ENCODE data around the gene MCCC2. TPM values are rescaled to one million over a fixed set of nuclear protein-coding genes. Genes with fewer than 3 reads are reported as not detected.
"Not testable (repeated sequence)": the region's sequence is repeated elsewhere in the genome, so short reads cannot be mapped to it uniquely, and the experiment has no call there.

MCCC2 gene
- 10 to 100 TPM; 35.9 to 36.0 TPM for total RNA-seq
- 10 to 100 TPM; 41.0 to 48.1 (median 45.0) TPM for polyA plus RNA-seq (ENCODE audit: insufficient read length in 6 of 6)
- long read RNA-seq, donor 1, partial matches to known transcripts = 0 of 3 reads
- long read RNA-seq, donor 1, other reads (novel, unspliced or antisense) = 0 of 3 reads
- long read RNA-seq, donor 2, partial matches to known transcripts = 0 of 2 reads
- long read RNA-seq, donor 2, other reads (novel, unspliced or antisense) = 0 of 2 reads
- long read RNA-seq, donor 3, partial matches to known transcripts = 0 of 2 reads
- long read RNA-seq, donor 3, other reads (novel, unspliced or antisense) = 0 of 2 reads
- long read RNA-seq, donor 4, partial matches to known transcripts = 2 of 8 reads
- long read RNA-seq, donor 4, other reads (novel, unspliced or antisense) = 3 of 8 reads
- long read RNA-seq, donor 5 = 0 reads
- long read RNA-seq, donor 6, partial matches to known transcripts = 0 of 2 reads
- long read RNA-seq, donor 6, other reads (novel, unspliced or antisense) = 0 of 2 reads
- long read RNA-seq, donor 7 = 0 reads
- long read RNA-seq, donor 8, partial matches to known transcripts = 0 of 1 reads
- long read RNA-seq, donor 8, other reads (novel, unspliced or antisense) = 0 of 1 reads
- long read RNA-seq, donor 9 = 0 reads
- long read RNA-seq, donor 10, partial matches to known transcripts = 0 of 1 reads
- long read RNA-seq, donor 10, other reads (novel, unspliced or antisense) = 1 of 1 reads
- long read RNA-seq, donor 11, partial matches to known transcripts = 0 of 2 reads
- long read RNA-seq, donor 11, other reads (novel, unspliced or antisense) = 0 of 2 reads
- long read RNA-seq, donor 12, partial matches to known transcripts = 0 of 2 reads
- long read RNA-seq, donor 12, other reads (novel, unspliced or antisense) = 0 of 2 reads

DNA sequence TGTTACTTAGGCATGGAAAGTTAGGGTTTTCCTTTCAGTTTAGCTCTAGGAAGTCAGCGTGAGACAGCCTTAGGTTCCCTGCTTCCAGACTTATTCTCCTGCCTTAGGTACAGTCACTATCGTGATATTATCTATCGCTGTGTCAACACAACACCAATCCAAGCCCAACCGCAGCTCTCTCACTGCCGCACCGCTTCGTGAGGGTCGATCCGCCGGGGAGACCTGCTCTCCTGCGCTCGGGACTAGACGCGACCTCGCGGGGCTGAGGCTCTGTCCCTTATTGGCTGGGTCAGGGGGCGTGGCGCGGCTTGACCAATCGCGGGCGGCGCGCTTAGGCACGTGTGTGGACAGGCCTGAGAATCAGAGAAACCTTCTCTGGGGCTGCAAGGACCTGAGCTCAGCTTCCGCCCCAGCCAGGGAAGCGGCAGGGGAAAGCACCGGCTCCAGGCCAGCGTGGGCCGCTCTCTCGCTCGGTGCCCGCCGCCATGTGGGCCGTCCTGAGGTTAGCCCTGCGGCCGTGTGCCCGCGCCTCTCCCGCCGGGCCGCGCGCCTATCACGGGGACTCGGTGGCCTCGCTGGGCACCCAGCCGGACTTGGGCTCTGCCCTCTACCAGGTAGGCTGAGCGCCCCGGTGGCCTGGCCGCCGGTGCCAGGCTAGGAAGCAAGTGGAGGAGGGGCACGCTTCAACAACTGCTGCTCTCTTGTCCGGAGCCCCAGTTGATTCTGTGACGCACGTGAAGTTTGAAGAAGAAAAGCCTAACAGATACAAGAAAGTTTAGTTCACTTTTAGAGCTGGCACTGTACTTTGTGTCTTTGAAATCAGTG, at the start of gene MCCC2:
Gene MCCC2 (plus strand): TSS at position 400 of the 825 bp plus-strand sequence. CDS start 86 bp downstream, at position 486.
- intact Hi-C loops (cut with DNase I) = no loop called here
- Histone ChIP-seq H3K36me3 (no peaks in the 10 kb centered on the region), H3K4me1 (peaks cover 4 to 24% of the 10 kb centered on the region in 2 donors), H3K27ac (peak within 1 kb of the TSS; percentile 82 to 87), H3K27me3 (no peaks in the 10 kb centered on the region), H3K9me3 (no peaks in the 10 kb centered on the region), H3K4me3 (peak within 1 kb of the TSS; percentile 68 to 95)
- peak; percentile 100 for ATAC-seq
- peak; percentile 89 to 97 (median 96) for DNase-seq
- TF ChIP-seq, protein P1, sequence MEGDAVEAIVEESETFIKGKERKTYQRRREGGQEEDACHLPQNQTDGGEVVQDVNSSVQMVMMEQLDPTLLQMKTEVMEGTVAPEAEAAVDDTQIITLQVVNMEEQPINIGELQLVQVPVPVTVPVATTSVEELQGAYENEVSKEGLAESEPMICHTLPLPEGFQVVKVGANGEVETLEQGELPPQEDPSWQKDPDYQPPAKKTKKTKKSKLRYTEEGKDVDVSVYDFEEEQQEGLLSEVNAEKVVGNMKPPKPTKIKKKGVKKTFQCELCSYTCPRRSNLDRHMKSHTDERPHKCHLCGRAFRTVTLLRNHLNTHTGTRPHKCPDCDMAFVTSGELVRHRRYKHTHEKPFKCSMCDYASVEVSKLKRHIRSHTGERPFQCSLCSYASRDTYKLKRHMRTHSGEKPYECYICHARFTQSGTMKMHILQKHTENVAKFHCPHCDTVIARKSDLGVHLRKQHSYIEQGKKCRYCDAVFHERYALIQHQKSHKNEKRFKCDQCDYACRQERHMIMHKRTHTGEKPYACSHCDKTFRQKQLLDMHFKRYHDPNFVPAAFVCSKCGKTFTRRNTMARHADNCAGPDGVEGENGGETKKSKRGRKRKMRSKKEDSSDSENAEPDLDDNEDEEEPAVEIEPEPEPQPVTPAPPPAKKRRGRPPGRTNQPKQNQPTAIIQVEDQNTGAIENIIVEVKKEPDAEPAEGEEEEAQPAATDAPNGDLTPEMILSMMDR (IDR thresholded peaks at IDR 0.05) = no peak

GRCh38 chr5:71537687-71538086, 49.5 kb upstream of the MCCC2 start:
- no peaks in the 10 kb centered on the region for H3K9me3 ChIP-seq
- H3K4me1 ChIP-seq = peaks cover 0 to 7% of the 10 kb centered on the region in 2 donors
- TF ChIP-seq, protein P1 (IDR thresholded peaks at IDR 0.05) = no peak
- no peaks in the 10 kb centered on the region for H3K27me3 ChIP-seq
- DNase-seq (no peak), ATAC-seq (no peak)
- H3K4me3 ChIP-seq = no peak overlapping the region
- H3K36me3 ChIP-seq = peaks cover 0 to 65% of the 10 kb centered on the region in 2 donors
- no peak overlapping the region for H3K27ac ChIP-seq
- intact Hi-C loops (cut with DNase I) = no loop called here

DNA sequence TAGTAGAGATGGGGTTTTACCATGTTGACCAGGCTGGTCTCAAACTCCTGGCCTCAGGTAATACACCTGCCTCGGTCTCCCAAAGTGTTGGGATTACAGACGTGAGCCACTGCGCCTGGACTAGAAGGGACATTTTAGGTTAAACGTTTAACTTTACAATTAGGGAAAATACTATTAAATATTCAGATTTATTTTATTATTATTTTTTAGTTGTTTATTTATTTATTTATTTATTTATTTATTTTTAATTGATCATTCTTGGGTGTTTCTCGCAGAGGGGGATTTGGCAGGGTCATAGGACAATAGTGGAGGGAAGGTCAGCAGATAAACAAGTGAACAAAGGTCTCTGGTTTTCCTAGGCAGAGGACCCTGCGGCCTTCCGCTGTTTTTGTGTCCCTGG, 36.3 kb upstream of the MCCC2 start:
- H3K4me1 ChIP-seq; H3K9me3 ChIP-seq; H3K4me3 ChIP-seq; ATAC-seq; H3K27ac ChIP-seq; intact Hi-C loops (cut with DNase I); H3K27me3 ChIP-seq; DNase-seq: not testable (repeated sequence)
- peaks cover 0 to 95% of the 10 kb centered on the region in 2 donors for H3K36me3 ChIP-seq

GRCh38 chr5:71551582-71551981, 35.6 kb upstream of the MCCC2 start:
- H3K27me3 ChIP-seq; ATAC-seq; DNase-seq; intact Hi-C loops (cut with DNase I); H3K9me3 ChIP-seq; H3K4me3 ChIP-seq; H3K27ac ChIP-seq; H3K4me1 ChIP-seq: not testable (repeated sequence)
- peaks cover 0 to 95% of the 10 kb centered on the region in 2 donors for H3K36me3 ChIP-seq

DNA sequence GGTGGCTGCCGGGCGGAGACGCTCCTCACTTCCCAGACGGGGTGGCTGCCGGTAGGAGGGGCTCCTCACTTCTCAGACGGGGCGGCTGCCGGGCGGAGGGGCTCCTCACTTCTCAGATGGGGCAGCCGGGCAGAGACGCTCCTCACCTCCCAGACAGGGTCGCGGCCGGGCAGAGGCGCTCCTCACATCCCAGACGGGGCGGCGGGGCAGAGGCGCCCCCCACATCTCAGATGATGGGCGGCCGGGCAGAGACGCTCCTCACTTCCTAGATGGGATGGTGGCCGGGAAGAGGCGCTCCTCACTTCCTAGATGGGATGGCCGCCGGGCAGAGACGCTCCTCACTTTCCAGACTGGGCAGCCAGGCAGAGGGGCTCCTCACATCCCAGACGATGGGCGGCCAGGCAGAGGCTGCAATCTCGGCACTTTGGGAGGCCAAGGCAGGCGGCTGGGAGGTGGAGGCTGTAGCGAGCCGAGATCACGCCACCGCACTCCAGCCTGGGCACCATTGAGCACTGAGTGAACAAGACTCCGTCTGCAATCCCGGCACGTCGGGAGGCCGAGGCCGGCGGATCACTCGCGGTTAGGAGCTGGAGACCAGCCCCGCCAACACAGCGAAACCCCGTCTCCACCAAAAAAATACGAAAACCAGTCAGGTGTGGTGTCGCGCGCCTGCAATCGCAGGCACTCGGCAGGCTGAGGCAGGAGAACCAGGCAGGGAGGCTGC, 35.0 kb upstream of the MCCC2 start:
- DNase-seq; H3K9me3 ChIP-seq; H3K27me3 ChIP-seq; intact Hi-C loops (cut with DNase I); H3K27ac ChIP-seq; H3K4me1 ChIP-seq; H3K4me3 ChIP-seq; ATAC-seq: not testable (repeated sequence)
- H3K36me3 ChIP-seq = peaks cover 0 to 95% of the 10 kb centered on the region in 2 donors

DNA sequence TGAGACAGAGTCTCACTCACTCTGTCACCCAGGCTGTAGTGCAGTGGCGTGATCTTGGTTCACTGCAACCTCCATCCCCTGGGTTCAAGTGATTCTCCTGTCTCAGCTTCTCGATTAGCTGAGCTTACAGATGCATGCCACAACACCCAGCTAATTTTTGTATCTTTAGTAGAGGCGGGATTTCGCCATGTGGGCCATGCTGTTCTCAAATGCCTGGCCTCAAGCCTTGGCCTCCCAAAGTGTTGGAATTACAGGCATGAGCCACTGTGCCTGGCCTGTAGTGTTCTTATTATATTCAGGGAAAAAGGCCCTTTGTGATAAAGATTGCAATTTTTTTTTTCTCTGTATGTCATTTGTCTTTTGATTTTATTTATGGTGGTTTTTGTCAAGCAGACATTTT, 24.0 kb upstream of the MCCC2 start:
- no peak for ATAC-seq
- Histone ChIP-seq H3K36me3 (peaks cover 0 to 78% of the 10 kb centered on the region in 2 donors), H3K9me3 (no peaks in the 10 kb centered on the region), H3K4me1 (no peaks in the 10 kb centered on the region), H3K27me3 (no peaks in the 10 kb centered on the region), H3K4me3 (no peak overlapping the region), H3K27ac (no peak overlapping the region)
- DNase-seq = no peak
- TF ChIP-seq, protein P1 (IDR thresholded peaks at IDR 0.05) = no peak
- intact Hi-C loops (cut with DNase I) = no loop called here

Measured in left lung (tissue), 14 donors.